HepG2 (cell line): ENCODE results near the gene SSH3. TPM values are rescaled to one million over a fixed set of nuclear protein-coding genes. Genes with fewer than 3 reads are reported as not detected.

Source experiments
- FOXA3 ChIP-seq: IDR thresholded peaks from 2 replicates; pipeline ENCODE4 v1.6.1; 2016; ENCODE audit warnings: missing genetic modification reagents, missing compliant biosample characterization
- GLI4 ChIP-seq: sonication (generic); formaldehyde crosslinking; IDR thresholded peaks from 2 replicates; pipeline ENCODE4 v1.5.1; 2020; ENCODE audit warnings: missing genetic modification reagents, mild to moderate bottlenecking, moderate library complexity, borderline replicate concordance
- IRF2 ChIP-seq: IDR thresholded peaks from 2 replicates; pipeline ENCODE4 v1.6.1; 2018; ENCODE audit warnings: missing genetic modification reagents, missing compliant biosample characterization
- KDM6A ChIP-seq: IDR thresholded peaks from 2 replicates; pipeline ENCODE4 v1.6.1; 2016; ENCODE audit warnings: low read depth
- MTF2 ChIP-seq: sonication (generic); formaldehyde crosslinking; IDR thresholded peaks from 2 replicates; pipeline ENCODE4 v1.5.0; 2020; ENCODE audit warnings: missing genetic modification reagents, borderline replicate concordance
- SNRNP70 ChIP-seq: fragments of 200-400 bp; formaldehyde crosslinking; IDR thresholded peaks from 2 replicates; pipeline ENCODE4 v1.6.1; 2017; ENCODE audit warnings: mild to moderate bottlenecking, low read depth, low read length, moderate library complexity
- TBX3 ChIP-seq: fragments of 450-650 bp; IDR thresholded peaks from 2 replicates; pipeline ENCODE4 v1.6.1; 2017; ENCODE audit warnings: antibody characterized with exemption, mild to moderate bottlenecking, inconsistent platforms, borderline replicate concordance
- ZNF17 ChIP-seq: sonication (generic); formaldehyde crosslinking; IDR thresholded peaks from 2 replicates; pipeline ENCODE4 v1.5.0; 2020; ENCODE audit warnings: mild to moderate bottlenecking, missing genetic modification reagents
- ZNF230 ChIP-seq: sonication (generic); formaldehyde crosslinking; IDR thresholded peaks from 2 replicates; pipeline ENCODE4 v1.4.0; 2020; ENCODE audit warnings: mild to moderate bottlenecking, missing genetic modification reagents
- ZNF317 ChIP-seq: sonication (generic); formaldehyde crosslinking; IDR thresholded peaks from 2 replicates; pipeline ENCODE4 v1.5.0; 2020; ENCODE audit warnings: mild to moderate bottlenecking, missing genetic modification reagents
- ZNF430 ChIP-seq: sonication (generic); formaldehyde crosslinking; IDR thresholded peaks from 2 replicates; pipeline ENCODE4 v1.9.0; 2021; ENCODE audit warnings: mild to moderate bottlenecking, missing genetic modification reagents
- ZNF569 ChIP-seq: sonication (generic); formaldehyde crosslinking; IDR thresholded peaks from 2 replicates; pipeline ENCODE4 v1.5.0; 2020; ENCODE audit warnings: mild to moderate bottlenecking, missing genetic modification reagents, moderate library complexity, borderline replicate concordance
- polyA plus RNA-seq, 8 experiments: library from polyadenylated mRNA; depleted of rRNA in 3 of 8; stranded (reverse) in 7 of 8; unstranded in 1 of 8; fragments of >200 nt; fragmentation: Illumina TruSeq in 4 of 8; extraction: Trizol in 4 of 8; gene quantifications; 2 replicates each; pipeline versions ENCODE4 v1.2.1 to v1.2.3, GENCODE V29; 2011 to 2016; ENCODE audit warnings: low read depth in 4 of 8, missing spikeins in 1 of 8, mixed read lengths in 1 of 8; ENCODE audit not compliant: insufficient read depth in 1 of 8
- total RNA-seq, 5 experiments: library from RNA; depleted of rRNA; stranded (reverse); fragments of >200 nt; fragmentation: Illumina TruSeq; extraction: Trizol; gene quantifications; 2 replicates each; pipeline ENCODE4 v1.2.3, GENCODE V29; 2016; ENCODE audit warnings: low read depth in 1 of 5
- TF ChIP-seq, protein P1 (sequence below): sonication (generic); formaldehyde crosslinking; IDR thresholded peaks from 2 replicates; pipeline ENCODE4 v1.5.1; 2020; ENCODE audit warnings: missing genetic modification reagents, mild to moderate bottlenecking, borderline replicate concordance
- TF ChIP-seq, protein P2 (sequence below), 2 experiments: fragments of 450-650 bp in 1 of 2; sonication (generic) in 1 of 2; formaldehyde crosslinking in 1 of 2; IDR thresholded peaks; 2 replicates each; pipeline versions ENCODE4 v1.6.1 to v1.8.0; 2016 to 2022; ENCODE audit warnings: antibody characterized with exemption in 1 of 2, mild to moderate bottlenecking in 1 of 2, missing genetic modification reagents in 1 of 2
- TF ChIP-seq, protein P3 (sequence below): IDR thresholded peaks from 2 replicates; pipeline ENCODE4 v1.6.1; 2012; ENCODE audit warnings: inconsistent platforms
- TF ChIP-seq, protein P4 (sequence below): IDR thresholded peaks from 2 replicates; pipeline ENCODE4 v1.6.1; 2016; ENCODE audit warnings: low read depth

The SSH3 gene
- total and polyA plus RNA-seq, 2 of the 13 experiments (the other 11 are each of a cell fraction or from before 2014, with no cell fraction given) = 12.4 to 18.8 TPM

DNA sequence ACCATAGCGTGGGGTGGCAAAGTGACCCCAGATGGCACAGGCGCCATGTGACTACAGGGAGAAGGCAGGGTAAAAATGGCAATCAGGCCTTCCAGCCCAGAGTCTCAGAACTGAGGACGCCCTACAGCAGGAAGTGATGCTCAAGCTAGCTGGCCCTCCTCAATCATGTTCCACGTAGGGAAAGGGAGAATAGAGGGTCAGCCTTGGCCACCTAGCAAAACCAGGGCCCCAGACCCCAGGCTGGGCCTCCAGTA lies 15.2 kb upstream of the SSH3 start (continued):
- TF ChIP-seq, protein P1, sequence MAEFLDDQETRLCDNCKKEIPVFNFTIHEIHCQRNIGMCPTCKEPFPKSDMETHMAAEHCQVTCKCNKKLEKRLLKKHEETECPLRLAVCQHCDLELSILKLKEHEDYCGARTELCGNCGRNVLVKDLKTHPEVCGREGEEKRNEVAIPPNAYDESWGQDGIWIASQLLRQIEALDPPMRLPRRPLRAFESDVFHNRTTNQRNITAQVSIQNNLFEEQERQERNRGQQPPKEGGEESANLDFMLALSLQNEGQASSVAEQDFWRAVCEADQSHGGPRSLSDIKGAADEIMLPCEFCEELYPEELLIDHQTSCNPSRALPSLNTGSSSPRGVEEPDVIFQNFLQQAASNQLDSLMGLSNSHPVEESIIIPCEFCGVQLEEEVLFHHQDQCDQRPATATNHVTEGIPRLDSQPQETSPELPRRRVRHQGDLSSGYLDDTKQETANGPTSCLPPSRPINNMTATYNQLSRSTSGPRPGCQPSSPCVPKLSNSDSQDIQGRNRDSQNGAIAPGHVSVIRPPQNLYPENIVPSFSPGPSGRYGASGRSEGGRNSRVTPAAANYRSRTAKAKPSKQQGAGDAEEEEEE (CRISPR knock-in tag) = no peak
- TF ChIP-seq IRF2 (CRISPR knock-in tag) (no peak), SNRNP70 (no peak), MTF2 (CRISPR knock-in tag) (peak; percentile 60; the same call in 1 of the 2 replicates), KDM6A (CRISPR knock-in tag) (peak; percentile 40; the same call in 1 of the 2 replicates), ZNF317 (no peak), ZNF569 (CRISPR knock-in tag) (no peak), ZNF17 (CRISPR knock-in tag) (no peak), TBX3 (no peak), ZNF230 (CRISPR knock-in tag) (no peak), ZNF430 (no peak), GLI4 (no peak), FOXA3 (CRISPR knock-in tag) (0 out of 2 replicates have a peak, but pooled peaks have one; percentile 31)
- TF ChIP-seq, protein P2, sequence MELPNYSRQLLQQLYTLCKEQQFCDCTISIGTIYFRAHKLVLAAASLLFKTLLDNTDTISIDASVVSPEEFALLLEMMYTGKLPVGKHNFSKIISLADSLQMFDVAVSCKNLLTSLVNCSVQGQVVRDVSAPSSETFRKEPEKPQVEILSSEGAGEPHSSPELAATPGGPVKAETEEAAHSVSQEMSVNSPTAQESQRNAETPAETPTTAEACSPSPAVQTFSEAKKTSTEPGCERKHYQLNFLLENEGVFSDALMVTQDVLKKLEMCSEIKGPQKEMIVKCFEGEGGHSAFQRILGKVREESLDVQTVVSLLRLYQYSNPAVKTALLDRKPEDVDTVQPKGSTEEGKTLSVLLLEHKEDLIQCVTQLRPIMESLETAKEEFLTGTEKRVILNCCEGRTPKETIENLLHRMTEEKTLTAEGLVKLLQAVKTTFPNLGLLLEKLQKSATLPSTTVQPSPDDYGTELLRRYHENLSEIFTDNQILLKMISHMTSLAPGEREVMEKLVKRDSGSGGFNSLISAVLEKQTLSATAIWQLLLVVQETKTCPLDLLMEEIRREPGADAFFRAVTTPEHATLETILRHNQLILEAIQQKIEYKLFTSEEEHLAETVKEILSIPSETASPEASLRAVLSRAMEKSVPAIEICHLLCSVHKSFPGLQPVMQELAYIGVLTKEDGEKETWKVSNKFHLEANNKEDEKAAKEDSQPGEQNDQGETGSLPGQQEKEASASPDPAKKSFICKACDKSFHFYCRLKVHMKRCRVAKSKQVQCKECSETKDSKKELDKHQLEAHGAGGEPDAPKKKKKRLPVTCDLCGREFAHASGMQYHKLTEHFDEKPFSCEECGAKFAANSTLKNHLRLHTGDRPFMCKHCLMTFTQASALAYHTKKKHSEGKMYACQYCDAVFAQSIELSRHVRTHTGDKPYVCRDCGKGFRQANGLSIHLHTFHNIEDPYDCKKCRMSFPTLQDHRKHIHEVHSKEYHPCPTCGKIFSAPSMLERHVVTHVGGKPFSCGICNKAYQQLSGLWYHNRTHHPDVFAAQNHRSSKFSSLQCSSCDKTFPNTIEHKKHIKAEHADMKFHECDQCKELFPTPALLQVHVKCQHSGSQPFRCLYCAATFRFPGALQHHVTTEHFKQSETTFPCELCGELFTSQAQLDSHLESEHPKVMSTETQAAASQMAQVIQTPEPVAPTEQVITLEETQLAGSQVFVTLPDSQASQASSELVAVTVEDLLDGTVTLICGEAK (IDR thresholded peaks at IDR 0.05) = no peak
- TF ChIP-seq, protein P2 (CRISPR knock-in tag; IDR thresholded peaks at IDR 0.05) = 0 out of 2 replicates have a peak, but pooled peaks have one; percentile 51
- TF ChIP-seq, protein P3, sequence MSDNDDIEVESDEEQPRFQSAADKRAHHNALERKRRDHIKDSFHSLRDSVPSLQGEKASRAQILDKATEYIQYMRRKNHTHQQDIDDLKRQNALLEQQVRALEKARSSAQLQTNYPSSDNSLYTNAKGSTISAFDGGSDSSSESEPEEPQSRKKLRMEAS = no peak
- TF ChIP-seq, protein P4, sequence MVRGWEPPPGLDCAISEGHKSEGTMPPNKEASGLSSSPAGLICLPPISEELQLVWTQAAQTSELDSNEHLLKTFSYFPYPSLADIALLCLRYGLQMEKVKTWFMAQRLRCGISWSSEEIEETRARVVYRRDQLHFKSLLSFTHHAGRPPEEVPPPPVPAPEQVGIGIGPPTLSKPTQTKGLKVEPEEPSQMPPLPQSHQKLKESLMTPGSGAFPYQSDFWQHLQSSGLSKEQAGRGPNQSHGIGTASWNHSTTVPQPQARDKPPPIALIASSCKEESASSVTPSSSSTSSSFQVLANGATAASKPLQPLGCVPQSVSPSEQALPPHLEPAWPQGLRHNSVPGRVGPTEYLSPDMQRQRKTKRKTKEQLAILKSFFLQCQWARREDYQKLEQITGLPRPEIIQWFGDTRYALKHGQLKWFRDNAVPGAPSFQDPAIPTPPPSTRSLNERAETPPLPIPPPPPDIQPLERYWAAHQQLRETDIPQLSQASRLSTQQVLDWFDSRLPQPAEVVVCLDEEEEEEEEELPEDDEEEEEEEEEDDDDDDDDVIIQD (CRISPR knock-in tag) = 0 out of 2 replicates have a peak, but pooled peaks have one; percentile 55
